Measurements from ENCODE around the gene SLC35F5. TPM values are rescaled to one million over a fixed set of nuclear protein-coding genes. Genes with fewer than 3 reads are reported as not detected.
"Not testable (repeated sequence)": the region's sequence is repeated elsewhere in the genome, so short reads cannot be mapped to it uniquely, and the experiment has no call there.

Gene SLC35F5
- total RNA-seq, 1 donor from 2014 or later = 144 TPM

DNA sequence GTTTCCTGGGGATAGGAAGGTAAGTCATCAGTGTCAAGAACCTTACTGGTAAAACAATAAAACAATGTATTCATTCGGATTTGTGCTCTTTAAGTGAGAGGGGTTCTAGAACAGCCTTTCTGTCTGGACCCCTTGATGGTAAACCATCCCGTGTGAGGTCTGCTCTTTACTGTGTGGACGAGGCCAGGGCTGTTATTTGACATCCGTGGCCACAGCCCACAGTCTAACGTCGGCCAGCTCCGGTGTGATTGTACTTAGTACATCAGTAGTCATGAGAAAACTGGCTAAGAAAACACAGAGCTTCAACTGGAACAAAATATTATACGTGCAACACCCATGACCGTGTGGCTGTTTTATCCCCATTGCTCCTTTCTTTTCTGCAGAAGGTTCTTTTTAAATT, 62.0 kb downstream of the SLC35F5 start:
- DNase-seq (ENCODE audit: low spot score) = no peak
- TF ChIP-seq, protein P1, sequence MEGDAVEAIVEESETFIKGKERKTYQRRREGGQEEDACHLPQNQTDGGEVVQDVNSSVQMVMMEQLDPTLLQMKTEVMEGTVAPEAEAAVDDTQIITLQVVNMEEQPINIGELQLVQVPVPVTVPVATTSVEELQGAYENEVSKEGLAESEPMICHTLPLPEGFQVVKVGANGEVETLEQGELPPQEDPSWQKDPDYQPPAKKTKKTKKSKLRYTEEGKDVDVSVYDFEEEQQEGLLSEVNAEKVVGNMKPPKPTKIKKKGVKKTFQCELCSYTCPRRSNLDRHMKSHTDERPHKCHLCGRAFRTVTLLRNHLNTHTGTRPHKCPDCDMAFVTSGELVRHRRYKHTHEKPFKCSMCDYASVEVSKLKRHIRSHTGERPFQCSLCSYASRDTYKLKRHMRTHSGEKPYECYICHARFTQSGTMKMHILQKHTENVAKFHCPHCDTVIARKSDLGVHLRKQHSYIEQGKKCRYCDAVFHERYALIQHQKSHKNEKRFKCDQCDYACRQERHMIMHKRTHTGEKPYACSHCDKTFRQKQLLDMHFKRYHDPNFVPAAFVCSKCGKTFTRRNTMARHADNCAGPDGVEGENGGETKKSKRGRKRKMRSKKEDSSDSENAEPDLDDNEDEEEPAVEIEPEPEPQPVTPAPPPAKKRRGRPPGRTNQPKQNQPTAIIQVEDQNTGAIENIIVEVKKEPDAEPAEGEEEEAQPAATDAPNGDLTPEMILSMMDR (IDR thresholded peaks at IDR 0.05) = no peak
- no peak overlapping the region for H3K4me3 Mint-ChIP-seq (ENCODE audit: unreplicated experiment)
- no peak overlapping the region for H3K27ac Mint-ChIP-seq (ENCODE audit: unreplicated experiment)
- H3K4me1 Mint-ChIP-seq (ENCODE audit: low read depth) = no peaks in the 10 kb centered on the region
- H3K36me3 Mint-ChIP-seq (ENCODE audit: low read depth) = peaks cover 3% of the 10 kb centered on the region
- H3K27me3 Mint-ChIP-seq (ENCODE audit: low read depth) = peaks cover 8% of the 10 kb centered on the region
- H3K9me3 Mint-ChIP-seq (ENCODE audit: low read depth) = peaks cover 8% of the 10 kb centered on the region

DNA sequence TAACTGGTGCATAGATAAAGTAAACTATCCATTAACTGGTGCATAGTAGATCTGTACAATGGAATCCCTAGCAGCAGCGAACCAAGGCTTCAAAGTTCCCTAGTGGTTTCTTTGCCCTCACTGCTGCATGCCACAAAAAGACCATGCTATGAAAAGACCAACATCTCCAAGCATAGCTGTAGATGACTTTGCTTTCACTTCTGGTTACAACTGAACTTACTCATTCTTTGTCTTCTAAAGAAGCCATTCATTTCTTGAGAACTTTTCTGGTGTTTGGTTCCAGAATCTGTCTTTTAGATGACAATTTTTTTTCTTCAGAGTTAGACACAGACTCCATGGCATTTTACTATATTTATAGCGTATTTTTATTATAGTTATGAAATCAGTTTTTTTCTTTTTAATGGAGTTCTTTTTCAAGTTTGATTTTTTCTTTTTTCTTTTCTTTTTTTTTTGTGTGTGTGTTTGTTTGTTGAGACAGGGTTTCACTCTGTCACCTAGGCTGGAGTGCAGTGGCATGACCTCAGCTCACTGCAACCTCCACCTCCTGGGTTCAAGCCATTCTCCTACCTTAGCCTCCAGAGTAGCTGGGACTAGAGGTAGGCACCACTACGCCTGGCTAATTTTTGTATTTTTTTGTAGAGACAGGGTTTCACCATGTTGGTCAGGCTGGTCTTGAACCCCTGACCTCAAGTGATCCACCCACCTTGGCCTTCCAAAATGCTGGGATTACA, 63.6 kb downstream of the SLC35F5 start:
- peaks cover 3% of the 10 kb centered on the region for H3K36me3 Mint-ChIP-seq (ENCODE audit: low read depth)
- no peak for DNase-seq (ENCODE audit: low spot score)
- TF ChIP-seq, protein P1 (IDR thresholded peaks at IDR 0.05) = no peak
- no peak overlapping the region for H3K27ac Mint-ChIP-seq (ENCODE audit: unreplicated experiment)
- H3K27me3 Mint-ChIP-seq (ENCODE audit: low read depth) = peaks cover 13% of the 10 kb centered on the region
- H3K4me1 Mint-ChIP-seq (ENCODE audit: low read depth) = no peaks in the 10 kb centered on the region
- no peak overlapping the region for H3K4me3 Mint-ChIP-seq (ENCODE audit: unreplicated experiment)
- H3K9me3 Mint-ChIP-seq (ENCODE audit: low read depth) = peaks cover 2% of the 10 kb centered on the region

DNA sequence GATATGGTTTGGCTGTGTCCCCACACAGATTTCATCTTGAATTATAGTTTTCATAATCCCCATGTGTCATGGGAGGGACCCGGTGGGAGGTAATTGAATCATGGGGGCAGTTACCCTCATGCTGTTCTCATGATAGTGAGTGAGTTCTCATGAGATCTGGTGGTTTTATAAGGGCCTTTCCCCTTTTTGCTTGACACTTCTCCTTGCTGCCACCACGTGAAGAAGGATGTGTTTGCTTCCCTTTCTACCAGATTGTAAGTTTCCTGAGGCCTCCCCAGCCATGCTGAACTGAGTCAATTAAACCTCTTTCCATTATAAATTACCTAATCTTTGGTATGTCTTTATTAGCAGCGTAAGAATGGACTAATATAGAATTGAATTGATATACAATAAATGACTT, 65.6 kb downstream of the SLC35F5 start:
- not testable (repeated sequence) for H3K36me3 Mint-ChIP-seq (ENCODE audit: low read depth); H3K4me1 Mint-ChIP-seq (ENCODE audit: low read depth); DNase-seq (ENCODE audit: low spot score); H3K9me3 Mint-ChIP-seq (ENCODE audit: low read depth); H3K27ac Mint-ChIP-seq (ENCODE audit: unreplicated experiment); H3K4me3 Mint-ChIP-seq (ENCODE audit: unreplicated experiment)
- peaks cover 13% of the 10 kb centered on the region for H3K27me3 Mint-ChIP-seq (ENCODE audit: low read depth)

DNA sequence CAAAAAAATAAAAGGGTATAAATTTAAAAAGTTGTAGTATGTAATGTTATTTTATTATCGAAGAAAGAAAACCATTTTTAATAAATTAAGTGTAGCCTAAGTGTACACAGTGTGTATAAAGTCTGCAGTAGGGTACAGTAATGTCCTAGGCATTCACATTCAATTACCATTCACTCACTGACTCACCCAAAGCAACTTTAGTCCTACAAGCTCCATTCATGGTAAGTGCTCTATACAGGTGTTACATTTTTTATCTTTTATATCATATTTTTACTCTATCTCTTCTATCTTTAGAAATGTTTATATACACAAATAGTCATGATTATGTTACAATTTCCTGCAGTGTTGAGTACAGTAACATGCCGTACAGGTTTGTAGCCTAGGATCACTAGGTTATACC, 69.9 kb downstream of the SLC35F5 start:
- Mint-ChIP-seq H3K4me1 (ENCODE audit: low read depth) (no peaks in the 10 kb centered on the region), H3K27me3 (ENCODE audit: low read depth) (peaks cover 12% of the 10 kb centered on the region), H3K36me3 (ENCODE audit: low read depth) (peaks cover 3% of the 10 kb centered on the region), H3K4me3 (ENCODE audit: unreplicated experiment) (no peak overlapping the region), H3K9me3 (ENCODE audit: low read depth) (peaks cover 10% of the 10 kb centered on the region), H3K27ac (ENCODE audit: unreplicated experiment) (no peak overlapping the region)
- no peak for DNase-seq (ENCODE audit: low spot score)
- TF ChIP-seq, protein P1 (IDR thresholded peaks at IDR 0.05) = no peak

DNA sequence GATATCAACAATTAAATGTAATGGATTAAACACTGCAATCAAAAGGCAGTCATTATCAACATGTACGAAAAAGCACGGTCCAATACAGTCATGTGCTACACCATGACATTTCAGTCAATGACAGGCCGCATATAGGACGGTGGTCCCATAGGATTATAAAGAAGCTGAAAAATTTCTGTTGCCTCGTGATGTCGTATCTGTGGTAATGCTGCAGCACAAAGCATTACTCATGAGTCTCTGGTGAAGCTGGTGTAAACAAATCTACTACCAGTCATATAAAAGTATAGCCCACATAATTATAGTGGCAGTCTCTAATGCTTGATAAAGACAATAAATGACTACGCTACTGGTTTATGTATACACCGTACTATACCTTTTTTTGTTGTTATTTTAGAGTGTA, 71.0 kb downstream of the SLC35F5 start:
- DNase-seq (ENCODE audit: low spot score) = no peak
- no peak overlapping the region for H3K27ac Mint-ChIP-seq (ENCODE audit: unreplicated experiment)
- H3K9me3 Mint-ChIP-seq (ENCODE audit: low read depth) = peaks cover 13% of the 10 kb centered on the region
- no peak overlapping the region for H3K4me3 Mint-ChIP-seq (ENCODE audit: unreplicated experiment)
- no peaks in the 10 kb centered on the region for H3K4me1 Mint-ChIP-seq (ENCODE audit: low read depth)
- peaks cover 10% of the 10 kb centered on the region for H3K27me3 Mint-ChIP-seq (ENCODE audit: low read depth)
- TF ChIP-seq, protein P1 (IDR thresholded peaks at IDR 0.05) = no peak
- peaks cover 3% of the 10 kb centered on the region for H3K36me3 Mint-ChIP-seq (ENCODE audit: low read depth)

DNA sequence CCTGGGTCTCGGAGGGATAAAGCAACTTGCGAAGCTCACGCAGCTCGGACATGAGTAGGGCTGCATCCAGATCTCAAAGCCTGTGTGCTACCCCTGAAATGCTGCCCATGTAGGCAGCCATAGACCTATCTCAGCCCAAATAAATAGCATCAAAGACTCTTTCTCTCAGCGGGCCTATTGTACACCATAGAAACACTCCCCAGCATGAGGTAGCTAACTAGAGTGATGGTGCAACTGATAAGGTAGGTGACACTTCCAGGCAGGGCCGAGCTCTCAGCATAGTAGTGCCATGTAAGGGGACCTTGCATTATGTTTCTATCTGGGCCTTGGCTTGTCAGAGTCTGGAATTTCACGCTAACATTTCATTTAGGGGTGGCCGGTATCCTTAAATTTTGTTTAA, 77.0 kb downstream of the SLC35F5 start:
- DNase-seq (ENCODE audit: low spot score) = no peak
- Mint-ChIP-seq H3K36me3 (ENCODE audit: low read depth) (peaks cover 3% of the 10 kb centered on the region), H3K27ac (ENCODE audit: unreplicated experiment) (no peak overlapping the region), H3K4me1 (ENCODE audit: low read depth) (no peaks in the 10 kb centered on the region), H3K4me3 (ENCODE audit: unreplicated experiment) (no peak overlapping the region), H3K27me3 (ENCODE audit: low read depth) (peaks cover 10% of the 10 kb centered on the region), H3K9me3 (ENCODE audit: low read depth) (peaks cover 13% of the 10 kb centered on the region)
- TF ChIP-seq, protein P1 (IDR thresholded peaks at IDR 0.05) = no peak
